ENCODE measurements around the gene NHERF1.

NHERF1 gene

GRCh38 chr17:74808714-74809430 is 60.4 kb downstream of the NHERF1 start:
- no peaks in the 10 kb centered on the region for H3K79me2 ChIP-seq (ENCODE audit: insufficient read depth, low read length)
- TF ChIP-seq EZH2 (IDR thresholded peaks at IDR 0.05; ENCODE audit: borderline replicate concordance, low read depth, low read length, severe bottlenecking), result no peak
- TF ChIP-seq CTCF (IDR thresholded peaks at IDR 0.05; ENCODE audit: borderline replicate concordance, extremely low read depth, low read length, poor library complexity, severe bottlenecking), result no peak

GRCh38 chr17:74810699-74811485 is 62.5 kb downstream of the NHERF1 start:
- no peak overlapping the region for H3K4me2 ChIP-seq (ENCODE audit: insufficient read depth, low read length)
- H3K27ac ChIP-seq (ENCODE audit: low read length), result no peak overlapping the region
- H3K4me1 ChIP-seq (ENCODE audit: insufficient read depth, low read length), result no peaks in the 10 kb centered on the region
- peaks cover 21% of the 10 kb centered on the region for H3K36me3 ChIP-seq (ENCODE audit: insufficient read depth, low read length)
- H3K4me3 ChIP-seq (ENCODE audit: low read depth in 1 of 2, low read length in 2 of 2), result no peak overlapping the region
- no peaks in the 10 kb centered on the region for H3K79me2 ChIP-seq (ENCODE audit: insufficient read depth, low read length)
- H2AFZ ChIP-seq (ENCODE audit: low read depth, low read length), result no peak overlapping the region
- DNase-seq, result no peak
- ATAC-seq (ENCODE audit: insufficient read depth, low read depth), result no peak
- TF ChIP-seq CTCF (IDR thresholded peaks at IDR 0.05; ENCODE audit: borderline replicate concordance, extremely low read depth, low read length, poor library complexity, severe bottlenecking) (no peak), EZH2 (IDR thresholded peaks at IDR 0.05; ENCODE audit: borderline replicate concordance, low read depth, low read length, severe bottlenecking) (no peak)
- peaks cover 8% of the 10 kb centered on the region for H4K20me1 ChIP-seq (ENCODE audit: insufficient read depth, low read length)
- no peak overlapping the region for H3K9ac ChIP-seq (ENCODE audit: low read depth, low read length)
- no peaks in the 10 kb centered on the region for H3K27me3 ChIP-seq (ENCODE audit: insufficient read depth, low read length, poor library complexity)
- H3K9me3 ChIP-seq (ENCODE audit: insufficient read depth, low read length, severe bottlenecking), result no peaks in the 10 kb centered on the region

More at GRCh38 chr17:74808714-74809430, 60.4 kb downstream of the NHERF1 start:
- no peaks in the 10 kb centered on the region for H3K27me3 ChIP-seq (ENCODE audit: insufficient read depth, low read length, poor library complexity)
- no peak overlapping the region for H3K4me2 ChIP-seq (ENCODE audit: insufficient read depth, low read length)
- no peak overlapping the region for H3K9ac ChIP-seq (ENCODE audit: low read depth, low read length)
- H3K4me3 ChIP-seq (ENCODE audit: low read depth in 1 of 2, low read length in 2 of 2), result no peak overlapping the region
- ATAC-seq (ENCODE audit: insufficient read depth, low read depth) (no peak), DNase-seq (no peak)
- H3K4me1 ChIP-seq (ENCODE audit: insufficient read depth, low read length), result no peaks in the 10 kb centered on the region
- H3K9me3 ChIP-seq (ENCODE audit: insufficient read depth, low read length, severe bottlenecking), result no peaks in the 10 kb centered on the region
- H4K20me1 ChIP-seq (ENCODE audit: insufficient read depth, low read length), result peaks cover 8% of the 10 kb centered on the region
- no peak overlapping the region for H2AFZ ChIP-seq (ENCODE audit: low read depth, low read length)
- peaks cover 24% of the 10 kb centered on the region for H3K36me3 ChIP-seq (ENCODE audit: insufficient read depth, low read length)
- no peak overlapping the region for H3K27ac ChIP-seq (ENCODE audit: low read length)

GRCh38 chr17:74812109-74813009 is 63.9 kb downstream of the NHERF1 start:
- no peaks in the 10 kb centered on the region for H3K27me3 ChIP-seq (ENCODE audit: insufficient read depth, low read length, poor library complexity)
- DNase-seq, result no peak
- H3K9me3 ChIP-seq (ENCODE audit: insufficient read depth, low read length, severe bottlenecking), result no peaks in the 10 kb centered on the region
- H3K4me2 ChIP-seq (ENCODE audit: insufficient read depth, low read length), result no peak overlapping the region
- H3K9ac ChIP-seq (ENCODE audit: low read depth, low read length), result no peak overlapping the region
- no peak for ATAC-seq (ENCODE audit: insufficient read depth, low read depth)
- H3K4me1 ChIP-seq (ENCODE audit: insufficient read depth, low read length), result no peaks in the 10 kb centered on the region
- H3K27ac ChIP-seq (ENCODE audit: low read length), result no peak overlapping the region
- TF ChIP-seq CTCF (IDR thresholded peaks at IDR 0.05; ENCODE audit: borderline replicate concordance, extremely low read depth, low read length, poor library complexity, severe bottlenecking), result no peak
- no peak for TF ChIP-seq EZH2 (IDR thresholded peaks at IDR 0.05; ENCODE audit: borderline replicate concordance, low read depth, low read length, severe bottlenecking)
- no peak overlapping the region for H3K4me3 ChIP-seq (ENCODE audit: low read depth in 1 of 2, low read length in 2 of 2)
- no peak overlapping the region for H2AFZ ChIP-seq (ENCODE audit: low read depth, low read length)
- peaks cover 8% of the 10 kb centered on the region for H4K20me1 ChIP-seq (ENCODE audit: insufficient read depth, low read length)
- no peaks in the 10 kb centered on the region for H3K79me2 ChIP-seq (ENCODE audit: insufficient read depth, low read length)
- H3K36me3 ChIP-seq (ENCODE audit: insufficient read depth, low read length), result peaks cover 21% of the 10 kb centered on the region
